H9 (cell line): ENCODE results near the gene ZC3H18. TPM values are rescaled to one million over a fixed set of nuclear protein-coding genes. Genes with fewer than 3 reads are reported as not detected.

Source experiments
- DNase-seq: peaks from one replicate; pipeline ENCODE4 v3.0.0-alpha.2; 2017
- H2AFZ ChIP-seq: one replicate; pipeline ENCODE4 v1.6.1; 2013; ENCODE audit warnings: mild to moderate bottlenecking, low read length, control low read depth, moderate library complexity
- H2AK5ac ChIP-seq: 2 replicates; pipeline ENCODE4 v1.6.1; 2013; ENCODE audit warnings: low read length, control low read depth, mixed read lengths; ENCODE audit not compliant: insufficient read length
- H2BK120ac ChIP-seq: one replicate; pipeline ENCODE4 v1.6.1; 2013; ENCODE audit warnings: low read depth, mild to moderate bottlenecking, low read length, control low read depth, inconsistent platforms; ENCODE audit not compliant: poor library complexity, severe bottlenecking
- H2BK12ac ChIP-seq: 2 replicates; pipeline ENCODE4 v1.6.1; 2013; ENCODE audit warnings: low read length, control low read depth, mixed read lengths, low read depth; ENCODE audit not compliant: insufficient read length
- H2BK15ac ChIP-seq: 2 replicates; pipeline ENCODE4 v1.6.1; 2013; ENCODE audit warnings: low read depth, low read length, control low read depth
- H2BK20ac ChIP-seq: one replicate; pipeline ENCODE4 v1.6.1; 2013; ENCODE audit warnings: low read depth, mild to moderate bottlenecking, low read length, control low read depth, inconsistent platforms; ENCODE audit not compliant: poor library complexity, severe bottlenecking
- H2BK5ac ChIP-seq: 2 replicates; pipeline ENCODE4 v1.6.1; 2013; ENCODE audit warnings: low read length, control low read depth, mixed read lengths; ENCODE audit not compliant: insufficient read length
- H3K14ac ChIP-seq: 2 replicates; pipeline ENCODE4 v1.6.1; 2013; ENCODE audit warnings: low read length, control low read depth; ENCODE audit not compliant: insufficient read depth
- H3K18ac ChIP-seq: 2 replicates; pipeline ENCODE4 v1.6.1; 2013; ENCODE audit warnings: low read depth, mild to moderate bottlenecking, mixed read lengths, low read length, control low read depth; ENCODE audit not compliant: insufficient read length
- H3K23ac ChIP-seq: 2 replicates; pipeline ENCODE4 v1.6.1; 2013; ENCODE audit warnings: low read length, control low read depth, mixed read lengths, low read depth; ENCODE audit not compliant: insufficient read length
- H3K23me2 ChIP-seq: 2 replicates; pipeline ENCODE4 v1.6.1; 2013; ENCODE audit warnings: low read depth, mild to moderate bottlenecking, mixed read lengths, low read length, control low read depth; ENCODE audit not compliant: insufficient read length, poor library complexity, severe bottlenecking
- H3K27ac ChIP-seq: 2 replicates; pipeline ENCODE4 v1.5.1; 2013; ENCODE audit warnings: low read length, control low read depth, mixed read lengths, low read depth; ENCODE audit not compliant: insufficient read length
- H3K27me3 ChIP-seq: 2 replicates; pipeline ENCODE4 v1.6.1; 2013; ENCODE audit warnings: low read length, control low read depth, inconsistent platforms; ENCODE audit not compliant: insufficient read depth
- H3K4ac ChIP-seq: 2 replicates; pipeline ENCODE4 v1.6.1; 2013; ENCODE audit warnings: low read depth, mild to moderate bottlenecking, control low read depth, inconsistent platforms, low read length, moderate library complexity
- H3K4me1 ChIP-seq: 2 replicates; pipeline ENCODE4 v1.6.1; 2013; ENCODE audit warnings: low read length, control low read depth, inconsistent platforms; ENCODE audit not compliant: insufficient read depth
- H3K4me2 ChIP-seq: 2 replicates; pipeline ENCODE4 v1.6.1; 2013; ENCODE audit warnings: low read length, control low read depth, mixed read lengths; ENCODE audit not compliant: insufficient read length, insufficient read depth
- H3K56ac ChIP-seq: 2 replicates; pipeline ENCODE4 v1.6.1; 2013; ENCODE audit warnings: low read depth, mild to moderate bottlenecking, mixed read lengths, low read length, control low read depth; ENCODE audit not compliant: insufficient read length
- H3K79me1 ChIP-seq: 2 replicates; pipeline ENCODE4 v1.6.1; 2013; ENCODE audit warnings: low read depth, mild to moderate bottlenecking, moderate library complexity, low read length, control low read depth, inconsistent platforms; ENCODE audit not compliant: insufficient read depth, poor library complexity, severe bottlenecking
- H3K79me2 ChIP-seq: 2 replicates; pipeline ENCODE4 v1.6.1; 2013; ENCODE audit warnings: low read length, control low read depth, inconsistent platforms; ENCODE audit not compliant: insufficient read depth
- H3K9ac ChIP-seq: 2 replicates; pipeline ENCODE4 v1.6.1; 2013; ENCODE audit warnings: low read length, control low read depth, mixed read lengths; ENCODE audit not compliant: insufficient read length; ENCODE audit errors: extremely low read depth
- H3K9me3 ChIP-seq: one replicate; pipeline ENCODE4 v1.6.1; 2013; ENCODE audit warnings: low read depth, low read length, inconsistent platforms; ENCODE audit not compliant: control insufficient read depth
- H3T11ph ChIP-seq: one replicate; pipeline ENCODE4 v1.6.1; 2013; ENCODE audit warnings: mild to moderate bottlenecking, low read length, control low read depth, inconsistent platforms
- H4K20me1 ChIP-seq: one replicate; pipeline ENCODE4 v1.6.1; 2013; ENCODE audit not compliant: control insufficient read depth, insufficient read length, insufficient read depth
- H4K5ac ChIP-seq: 2 replicates; pipeline ENCODE4 v1.6.1; 2013; ENCODE audit warnings: low read depth, mild to moderate bottlenecking, mixed read lengths, low read length, control low read depth; ENCODE audit not compliant: insufficient read length
- H4K8ac ChIP-seq: replicated peaks from 2 replicates; pipeline ENCODE4 v1.6.1; 2013; ENCODE audit warnings: low read length, control low read depth, mixed read lengths, low read depth; ENCODE audit not compliant: insufficient read length
- H4K91ac ChIP-seq: 2 replicates; pipeline ENCODE4 v1.6.1; 2013; ENCODE audit warnings: low read depth, mild to moderate bottlenecking, moderate library complexity, mixed read lengths, low read length, control low read depth; ENCODE audit not compliant: insufficient read length
- H3K27ac Mint-ChIP-seq, 3 experiments: 2 replicates in 2 of 3; 3 replicates in 1 of 3; pipeline ENCODE4 v1.8.0; 2020 to 2021; ENCODE audit warnings: mixed read lengths in 3 of 3, mild to moderate bottlenecking in 1 of 3, moderate library complexity in 1 of 3
- H3K27me3 Mint-ChIP-seq: 2 replicates; pipeline ENCODE4 v1.8.0; 2021; ENCODE audit warnings: low read depth, mild to moderate bottlenecking, moderate library complexity, mixed read lengths
- H3K36me3 Mint-ChIP-seq, 3 experiments: 2 replicates in 2 of 3; 3 replicates in 1 of 3; pipeline ENCODE4 v1.8.0; 2020 to 2021; ENCODE audit warnings: low read depth in 3 of 3, mixed read lengths in 3 of 3; ENCODE audit not compliant: insufficient read depth in 1 of 3
- H3K4me1 Mint-ChIP-seq, 2 experiments: 2 replicates each; pipeline ENCODE4 v1.8.0; 2020; ENCODE audit warnings: mixed read lengths in 2 of 2
- H3K4me3 Mint-ChIP-seq, 2 experiments: 2 replicates in 1 of 2; 3 replicates in 1 of 2; pipeline ENCODE4 v1.8.0; 2020 to 2021; ENCODE audit warnings: mild to moderate bottlenecking in 2 of 2, mixed read lengths in 2 of 2, moderate library complexity in 1 of 2
- H3K9me3 Mint-ChIP-seq, 2 experiments: 2 replicates in 1 of 2; 3 replicates in 1 of 2; pipeline ENCODE4 v1.8.0; 2020; ENCODE audit warnings: mild to moderate bottlenecking in 2 of 2, mixed read lengths in 2 of 2, moderate library complexity in 1 of 2
- CTCF ChIP-seq: fragments of 200-600 bp; sonication (generic); conservative IDR thresholded peaks from 3 replicates; pipeline ENCODE4 v1.8.0; 2021; ENCODE audit warnings: antibody characterized with exemption, mild to moderate bottlenecking
- WGBS: extraction: QIAGEN DNeasy Blood & Tissue Kit; methylation state at CpG from one replicate; pipeline ENCODE4 v1.1.7; 2013; ENCODE audit warnings: missing lambda C conversion rate, low lambda C conversion rate, mixed read lengths; ENCODE audit not compliant: insufficient read length; ENCODE audit errors: extremely low coverage; 5-methylcytosine and 5-hydroxymethylcytosine counted together
- total RNA-seq: library from RNA; stranded (reverse); gene quantifications from 2 replicates; pipeline ENCODE4 v1.2.1, GENCODE V29; 2021

The ZC3H18 gene
- total RNA-seq, 1 experiment from 2014 or later = 69.7 TPM

DNA sequence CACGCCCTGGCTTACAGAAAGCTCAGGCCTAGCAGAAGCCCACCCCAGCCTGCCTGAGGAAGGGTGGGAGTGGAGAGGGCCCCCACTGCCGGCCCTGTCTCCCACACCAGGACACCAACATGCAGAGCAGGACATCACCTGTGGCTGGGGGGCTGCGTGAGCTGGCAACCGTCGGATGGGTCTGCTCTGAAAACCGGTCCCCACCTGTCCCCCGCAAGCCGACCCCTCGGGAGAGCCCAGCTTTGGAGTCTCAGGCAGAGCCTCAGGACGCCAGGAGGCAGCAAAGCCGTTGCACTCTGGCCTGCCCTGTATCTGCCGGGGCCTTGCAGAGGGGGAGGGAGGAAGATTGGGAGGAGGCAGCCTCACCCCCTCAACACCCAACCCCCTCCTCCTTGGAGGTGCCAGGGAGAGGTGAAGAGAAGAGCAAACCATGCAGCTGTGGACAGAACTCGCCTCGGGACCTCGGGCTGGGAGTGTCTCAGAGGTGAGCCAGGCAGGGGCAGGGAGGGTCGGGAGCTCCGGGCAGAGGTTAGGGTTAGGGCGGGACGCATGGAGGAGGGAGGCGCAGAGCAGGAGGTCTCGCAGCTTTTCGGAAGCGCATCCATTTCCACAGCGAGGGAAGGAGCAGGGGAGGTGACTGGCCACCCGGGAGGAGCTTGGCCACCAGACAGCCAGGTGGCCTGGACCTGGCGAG lies 30.4 kb upstream of the ZC3H18 start:
- H3K4me3 Mint-ChIP-seq = no peak overlapping the region
- H3K4ac ChIP-seq = no peak overlapping the region
- no peak overlapping the region for H3T11ph ChIP-seq
- no peak overlapping the region for H3K27ac Mint-ChIP-seq
- H3K56ac ChIP-seq = no peak overlapping the region
- H3K18ac ChIP-seq = no peak overlapping the region
- no peak overlapping the region for H4K8ac ChIP-seq
- H3K14ac ChIP-seq = no peak overlapping the region; the same call in 1 of the 2 replicates
- no peak overlapping the region for H2BK120ac ChIP-seq
- H3K9me3 Mint-ChIP-seq = peaks cover 18 to 20% of the 10 kb centered on the region in 2 experiments
- peaks cover 6 to 16% (median 11%) of the 10 kb centered on the region in 3 experiments; a peak in 5 of 7 replicates for H3K36me3 Mint-ChIP-seq
- no peak overlapping the region for H4K91ac ChIP-seq
- no peaks in the 10 kb centered on the region for H3K9me3 ChIP-seq
- H3K23me2 ChIP-seq = no peaks in the 10 kb centered on the region
- H4K5ac ChIP-seq = no peak overlapping the region
- H3K27ac ChIP-seq = no peak overlapping the region
- no peak overlapping the region for H3K23ac ChIP-seq
- no peak overlapping the region for H2AK5ac ChIP-seq
- no peak overlapping the region for H3K9ac ChIP-seq
- peaks cover 44% of the 10 kb centered on the region for H3K27me3 Mint-ChIP-seq
- H3K27me3 ChIP-seq = no peaks in the 10 kb centered on the region
- no peaks in the 10 kb centered on the region for H3K79me1 ChIP-seq
- no peak overlapping the region for H2BK12ac ChIP-seq
- no peaks in the 10 kb centered on the region for H3K79me2 ChIP-seq
- H2BK5ac ChIP-seq = no peak overlapping the region
- no peak for DNase-seq
- no peak overlapping the region for H2AFZ ChIP-seq
- H3K4me1 ChIP-seq = no peaks in the 10 kb centered on the region
- H3K4me2 ChIP-seq = no peak overlapping the region
- no peak overlapping the region for H2BK20ac ChIP-seq
- H4K20me1 ChIP-seq = no peaks in the 10 kb centered on the region
- peaks cover 2 to 46% of the 10 kb centered on the region in 2 experiments for H3K4me1 Mint-ChIP-seq
- no peak for TF ChIP-seq CTCF
- no CpG with 5 or more reads among the region's 26 CpGs for WGBS
- no peak overlapping the region for H2BK15ac ChIP-seq
